ENCODE measurements around the gene RPUSD1.

The RPUSD1 gene

DNA sequence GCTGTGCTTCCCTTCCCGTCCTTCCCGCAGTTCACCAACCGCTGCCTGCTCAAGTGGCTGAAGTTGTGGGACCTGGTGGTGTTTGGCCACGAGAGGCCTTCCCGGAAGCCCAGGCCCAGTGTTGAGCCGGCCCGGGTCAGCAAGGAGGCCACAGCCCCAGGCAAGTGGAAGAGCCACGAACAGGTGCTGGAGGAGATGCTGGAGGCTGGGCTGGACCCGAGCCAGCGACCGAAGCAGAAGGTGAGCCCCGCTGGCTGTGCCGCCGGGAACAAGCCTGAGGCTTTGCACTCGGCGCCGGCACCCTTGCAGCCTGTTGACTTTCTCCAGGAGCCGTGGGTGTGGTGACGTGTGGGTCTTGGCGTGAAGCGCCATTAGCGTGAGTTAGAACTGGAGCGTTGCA is 3.0 kb upstream of the RPUSD1 start:
- no peak for DNase-seq
- H3K27ac Mint-ChIP-seq, result no peak overlapping the region
- peaks cover 8% of the 10 kb centered on the region for H3K36me3 Mint-ChIP-seq (ENCODE audit: low read depth)
- no peaks in the 10 kb centered on the region for H3K27me3 Mint-ChIP-seq (ENCODE audit: low read depth, poor library complexity)
- peaks cover 3% of the 10 kb centered on the region for H3K4me1 Mint-ChIP-seq
- H3K4me3 Mint-ChIP-seq, result no peak overlapping the region
- TF ChIP-seq, protein P1, sequence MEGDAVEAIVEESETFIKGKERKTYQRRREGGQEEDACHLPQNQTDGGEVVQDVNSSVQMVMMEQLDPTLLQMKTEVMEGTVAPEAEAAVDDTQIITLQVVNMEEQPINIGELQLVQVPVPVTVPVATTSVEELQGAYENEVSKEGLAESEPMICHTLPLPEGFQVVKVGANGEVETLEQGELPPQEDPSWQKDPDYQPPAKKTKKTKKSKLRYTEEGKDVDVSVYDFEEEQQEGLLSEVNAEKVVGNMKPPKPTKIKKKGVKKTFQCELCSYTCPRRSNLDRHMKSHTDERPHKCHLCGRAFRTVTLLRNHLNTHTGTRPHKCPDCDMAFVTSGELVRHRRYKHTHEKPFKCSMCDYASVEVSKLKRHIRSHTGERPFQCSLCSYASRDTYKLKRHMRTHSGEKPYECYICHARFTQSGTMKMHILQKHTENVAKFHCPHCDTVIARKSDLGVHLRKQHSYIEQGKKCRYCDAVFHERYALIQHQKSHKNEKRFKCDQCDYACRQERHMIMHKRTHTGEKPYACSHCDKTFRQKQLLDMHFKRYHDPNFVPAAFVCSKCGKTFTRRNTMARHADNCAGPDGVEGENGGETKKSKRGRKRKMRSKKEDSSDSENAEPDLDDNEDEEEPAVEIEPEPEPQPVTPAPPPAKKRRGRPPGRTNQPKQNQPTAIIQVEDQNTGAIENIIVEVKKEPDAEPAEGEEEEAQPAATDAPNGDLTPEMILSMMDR (IDR thresholded peaks at IDR 0.05), result no peak
- no peaks in the 10 kb centered on the region for H3K9me3 Mint-ChIP-seq

DNA sequence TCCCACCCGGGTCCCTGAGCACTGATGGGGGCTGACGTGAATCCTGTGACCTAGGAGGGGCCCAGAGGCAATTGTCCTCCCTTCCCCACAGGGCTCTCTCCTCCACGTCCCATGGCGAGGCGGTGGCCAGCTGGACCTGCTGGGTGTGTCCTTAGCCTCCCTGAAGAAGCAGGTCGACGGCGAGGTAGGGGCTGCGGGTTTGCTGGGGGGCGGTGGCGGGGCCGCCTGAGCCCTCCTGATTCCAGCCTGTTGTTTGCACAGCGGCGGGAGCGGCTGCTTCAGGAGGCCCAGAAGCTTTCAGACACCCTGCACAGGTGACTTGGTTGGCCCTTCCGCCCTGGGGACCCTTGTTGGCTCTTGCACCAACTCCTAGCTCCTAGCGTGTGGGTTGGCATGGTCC is 1.9 kb upstream of the RPUSD1 start:
- Mint-ChIP-seq H3K27me3 (ENCODE audit: low read depth, poor library complexity) (no peaks in the 10 kb centered on the region), H3K4me3 (peak overlapping the region; percentile 66), H3K4me1 (peaks cover 3% of the 10 kb centered on the region), H3K36me3 (ENCODE audit: low read depth) (peaks cover 8% of the 10 kb centered on the region), H3K27ac (no peak overlapping the region), H3K9me3 (no peaks in the 10 kb centered on the region)
- no peak for DNase-seq
- TF ChIP-seq, protein P1 (IDR thresholded peaks at IDR 0.05), result no peak

DNA sequence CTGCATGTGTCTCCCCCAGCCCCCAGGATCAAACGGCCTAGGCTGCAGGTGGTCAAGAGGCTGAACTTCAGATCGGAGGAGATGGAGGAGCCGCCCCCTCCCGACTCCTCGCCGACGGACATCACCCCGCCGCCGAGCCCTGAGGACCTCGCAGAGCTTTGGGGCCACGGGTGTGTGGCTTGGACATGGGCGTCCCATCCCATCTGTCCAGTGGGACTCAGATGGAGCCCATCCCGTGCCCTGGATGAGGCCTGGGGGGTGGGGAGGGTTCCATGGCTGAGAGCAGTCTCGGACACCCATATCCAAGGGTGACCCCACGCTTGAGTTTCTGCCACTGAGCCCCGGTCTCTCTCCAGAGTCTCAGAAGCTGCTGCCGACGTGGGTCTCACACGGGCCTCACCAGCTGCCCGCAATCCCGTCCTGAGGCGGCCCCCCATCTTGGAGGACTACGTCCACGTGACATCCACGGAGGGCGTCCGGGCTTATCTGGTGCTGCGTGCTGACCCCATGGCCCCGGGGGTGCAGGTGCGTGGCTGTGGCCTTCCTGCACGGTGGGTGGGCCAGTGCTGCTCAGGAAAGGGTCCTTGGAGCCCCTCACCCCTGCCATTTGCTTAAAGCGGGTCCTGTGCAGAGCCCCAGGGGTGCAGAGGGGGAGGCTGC is 1.1 kb upstream of the RPUSD1 start:
- H3K4me3 Mint-ChIP-seq, result peak overlapping the region; percentile 66
- no peaks in the 10 kb centered on the region for H3K27me3 Mint-ChIP-seq (ENCODE audit: low read depth, poor library complexity)
- H3K9me3 Mint-ChIP-seq, result no peaks in the 10 kb centered on the region
- TF ChIP-seq, protein P1 (IDR thresholded peaks at IDR 0.05), result no peak
- no peak overlapping the region for H3K27ac Mint-ChIP-seq
- H3K36me3 Mint-ChIP-seq (ENCODE audit: low read depth), result peaks cover 8% of the 10 kb centered on the region
- H3K4me1 Mint-ChIP-seq, result peaks cover 3% of the 10 kb centered on the region
- no peak for DNase-seq

DNA sequence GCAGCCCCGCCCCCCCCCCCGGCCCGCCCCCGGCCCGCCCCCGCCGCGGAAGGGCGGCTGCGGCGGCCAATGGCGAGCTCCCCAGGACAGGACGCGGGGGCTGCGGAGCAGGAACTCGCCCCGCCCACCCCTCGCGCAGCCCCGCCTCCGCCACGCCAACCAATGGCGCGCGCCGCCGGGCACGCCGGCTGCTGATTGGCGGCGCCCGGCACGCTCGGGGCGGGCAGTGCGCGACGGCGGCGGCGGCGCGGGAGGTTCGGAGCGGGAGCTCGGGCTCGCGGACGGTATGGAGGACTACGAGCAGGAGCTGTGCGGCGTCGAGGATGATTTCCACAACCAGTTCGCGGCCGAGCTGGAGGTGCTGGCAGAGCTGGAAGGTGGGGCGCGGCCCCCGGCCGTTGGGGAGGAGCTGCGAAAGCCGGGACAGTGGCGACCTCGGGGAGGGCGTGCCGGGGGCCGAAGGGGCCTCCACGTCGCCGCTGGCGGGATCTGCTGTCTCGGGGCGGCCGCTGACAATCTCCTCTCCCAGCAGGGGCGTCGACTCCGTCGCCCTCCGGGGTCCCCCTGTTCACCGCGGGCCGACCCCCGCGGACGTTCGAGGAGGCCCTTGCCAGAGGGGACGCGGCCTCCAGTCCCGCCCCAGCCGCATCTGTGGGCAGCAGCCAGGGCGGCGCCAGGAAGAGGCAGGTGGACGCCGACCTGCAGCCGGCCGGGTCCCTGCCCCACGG is 382 bp upstream of the RPUSD1 start, which contains the start of gene CHTF18:
CHTF18 (plus strand) TSS at position 222 of the 728 bp plus-strand sequence; CDS start at position 287, 65 bp downstream.
- Mint-ChIP-seq H3K27ac (no peak within 1 kb of the TSS), H3K4me3 (peak within 1 kb of the TSS; percentile 87), H3K36me3 (ENCODE audit: low read depth) (peaks cover 8% of the 10 kb centered on the region), H3K9me3 (no peaks in the 10 kb centered on the region), H3K27me3 (ENCODE audit: low read depth, poor library complexity) (no peaks in the 10 kb centered on the region), H3K4me1 (peaks cover 3% of the 10 kb centered on the region)
- DNase-seq, result peak; percentile 96
- TF ChIP-seq, protein P1 (IDR thresholded peaks at IDR 0.05), result no peak

DNA sequence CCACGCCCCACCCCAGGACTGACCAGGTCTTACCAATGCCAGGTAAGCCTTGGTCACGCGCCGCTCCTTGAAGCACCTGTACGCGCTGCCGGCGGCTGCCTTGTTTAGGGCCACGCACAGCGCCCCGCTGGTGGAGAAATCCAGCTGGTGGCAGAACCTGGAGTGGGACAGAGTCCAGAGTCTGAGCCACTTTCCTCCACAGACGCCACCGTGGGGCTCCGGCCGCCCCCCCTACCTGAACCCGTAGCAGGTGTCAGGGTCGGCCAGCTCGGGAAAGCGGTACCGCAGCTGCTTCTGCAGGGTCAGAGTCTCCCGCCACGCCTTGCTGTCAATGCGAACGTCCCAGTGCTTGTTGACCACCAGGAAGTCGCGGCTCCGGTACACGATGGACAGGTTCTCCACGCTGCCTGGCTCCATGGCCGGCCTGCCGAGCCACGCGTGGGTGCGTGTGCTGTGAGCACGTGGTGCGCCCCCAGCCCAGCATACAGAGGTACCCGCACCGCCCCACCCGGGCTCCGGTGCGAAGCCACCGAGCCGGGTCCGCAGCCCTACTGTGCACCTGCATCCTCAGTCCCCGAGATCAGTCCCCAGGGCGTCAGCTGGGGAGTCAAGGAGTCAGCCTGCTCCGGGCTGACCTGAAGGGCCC is 737 bp downstream of the RPUSD1 start:
- Mint-ChIP-seq H3K27me3 (ENCODE audit: low read depth, poor library complexity) (no peaks in the 10 kb centered on the region), H3K36me3 (ENCODE audit: low read depth) (peaks cover 8% of the 10 kb centered on the region), H3K9me3 (no peaks in the 10 kb centered on the region), H3K4me1 (peaks cover 3% of the 10 kb centered on the region), H3K4me3 (peak overlapping the region; percentile 87), H3K27ac (no peak overlapping the region)
- TF ChIP-seq, protein P1 (IDR thresholded peaks at IDR 0.05), result no peak
- no peak for DNase-seq

Measured in nephron progenitor cell (in vitro differentiated cells).